ENCODE measurements around the gene KRT10. TPM values are rescaled to one million over a fixed set of nuclear protein-coding genes. Genes with fewer than 3 reads are reported as not detected.

The KRT10 gene
- polyA plus RNA-seq, 5 donors, result 27.5 to 58.8 (median 45.4) TPM

Other genes starting within 250 kb of the KRT10 start
- 100 to 1,000 TPM; 223 to 279 (median 246) TPM for gene SMARCE1, start 174.8 kb downstream of the KRT10 start, polyA plus RNA-seq (ENCODE audit: insufficient read depth in 1 of 5, insufficient read length in 5 of 5, low replicate concordance in 1 of 5)
- gene KRT222, start 157.4 kb downstream of the KRT10 start, polyA plus RNA-seq (ENCODE audit: insufficient read depth in 1 of 5, insufficient read length in 5 of 5, low replicate concordance in 1 of 5), result under 1 TPM; 0.33 to 0.80 (median 0.36) TPM
- under 1 TPM in 1 of 5 donors, not detected in 4; 0.10 TPM for gene KRT24, start 118.9 kb downstream of the KRT10 start, polyA plus RNA-seq (ENCODE audit: insufficient read depth in 1 of 5, insufficient read length in 5 of 5, low replicate concordance in 1 of 5)
- gene KRT25, start 67.3 kb downstream of the KRT10 start, polyA plus RNA-seq (ENCODE audit: insufficient read depth in 1 of 5, insufficient read length in 5 of 5, low replicate concordance in 1 of 5), result not detected
- gene KRT26, start 50.4 kb downstream of the KRT10 start, polyA plus RNA-seq (ENCODE audit: insufficient read depth in 1 of 5, insufficient read length in 5 of 5, low replicate concordance in 1 of 5), result not detected
- gene KRT27, start 40.1 kb downstream of the KRT10 start, polyA plus RNA-seq (ENCODE audit: insufficient read depth in 1 of 5, insufficient read length in 5 of 5, low replicate concordance in 1 of 5), result under 1 TPM in 4 of 5 donors, not detected in 1; 0.10 to 0.43 (median 0.34) TPM
- gene KRT28, start 22.7 kb downstream of the KRT10 start, polyA plus RNA-seq (ENCODE audit: insufficient read depth in 1 of 5, insufficient read length in 5 of 5, low replicate concordance in 1 of 5), result not detected
- gene KRT12, start 44.6 kb upstream of the KRT10 start, polyA plus RNA-seq (ENCODE audit: insufficient read depth in 1 of 5, insufficient read length in 5 of 5, low replicate concordance in 1 of 5), result under 1 TPM in 3 of 5 donors, not detected in 2; 0.06 to 0.14 (median 0.13) TPM
- not detected for gene KRT20, start 62.6 kb upstream of the KRT10 start, polyA plus RNA-seq (ENCODE audit: insufficient read depth in 1 of 5, insufficient read length in 5 of 5, low replicate concordance in 1 of 5)
- gene KRT23, start 115.0 kb upstream of the KRT10 start, polyA plus RNA-seq (ENCODE audit: insufficient read depth in 1 of 5, insufficient read length in 5 of 5, low replicate concordance in 1 of 5), result under 1 TPM in 3 of 5 donors, not detected in 2; 0.18 to 0.35 (median 0.21) TPM
- gene KRT39, start 144.3 kb upstream of the KRT10 start, polyA plus RNA-seq (ENCODE audit: insufficient read depth in 1 of 5, insufficient read length in 5 of 5, low replicate concordance in 1 of 5), result under 1 TPM in 1 of 5 donors, not detected in 4; 0.35 TPM
- under 1 TPM in 2 of 5 donors, not detected in 3; 0.06 to 0.70 TPM for gene KRT40, start 161.7 kb upstream of the KRT10 start, polyA plus RNA-seq (ENCODE audit: insufficient read depth in 1 of 5, insufficient read length in 5 of 5, low replicate concordance in 1 of 5)
- gene KRTAP3-3, start 171.6 kb upstream of the KRT10 start, polyA plus RNA-seq (ENCODE audit: insufficient read depth in 1 of 5, insufficient read length in 5 of 5, low replicate concordance in 1 of 5), result not detected
- gene KRTAP3-2, start 177.3 kb upstream of the KRT10 start, polyA plus RNA-seq (ENCODE audit: insufficient read depth in 1 of 5, insufficient read length in 5 of 5, low replicate concordance in 1 of 5), result not detected
- not detected for gene KRTAP3-1, start 186.5 kb upstream of the KRT10 start, polyA plus RNA-seq (ENCODE audit: insufficient read depth in 1 of 5, insufficient read length in 5 of 5, low replicate concordance in 1 of 5)
- gene KRTAP1-5, start 204.6 kb upstream of the KRT10 start, polyA plus RNA-seq (ENCODE audit: insufficient read depth in 1 of 5, insufficient read length in 5 of 5, low replicate concordance in 1 of 5), result not detected
- gene KRTAP1-4, start 207.6 kb upstream of the KRT10 start, polyA plus RNA-seq (ENCODE audit: insufficient read depth in 1 of 5, insufficient read length in 5 of 5, low replicate concordance in 1 of 5), result not detected
- gene KRTAP1-3, start 212.3 kb upstream of the KRT10 start, polyA plus RNA-seq (ENCODE audit: insufficient read depth in 1 of 5, insufficient read length in 5 of 5, low replicate concordance in 1 of 5), result not detected
- gene KRTAP1-1, start 218.8 kb upstream of the KRT10 start, polyA plus RNA-seq (ENCODE audit: insufficient read depth in 1 of 5, insufficient read length in 5 of 5, low replicate concordance in 1 of 5), result not detected
- gene KRTAP2-1, start 224.7 kb upstream of the KRT10 start, polyA plus RNA-seq (ENCODE audit: insufficient read depth in 1 of 5, insufficient read length in 5 of 5, low replicate concordance in 1 of 5), result not detected
- gene KRTAP2-2, start 232.6 kb upstream of the KRT10 start, polyA plus RNA-seq (ENCODE audit: insufficient read depth in 1 of 5, insufficient read length in 5 of 5, low replicate concordance in 1 of 5), result not detected
- not detected for gene KRTAP2-3, start 237.5 kb upstream of the KRT10 start, polyA plus RNA-seq (ENCODE audit: insufficient read depth in 1 of 5, insufficient read length in 5 of 5, low replicate concordance in 1 of 5)
- not detected for gene KRTAP2-4, start 243.3 kb upstream of the KRT10 start, polyA plus RNA-seq (ENCODE audit: insufficient read depth in 1 of 5, insufficient read length in 5 of 5, low replicate concordance in 1 of 5)

Data from right lung (tissue), 5 donors.